HepG2 (cell line): ENCODE measurements around the gene CEBPE. TPM values are rescaled to one million over a fixed set of nuclear protein-coding genes. Genes with fewer than 3 reads are reported as not detected.
A peak's percentile ranks its signal among the peaks of the same experiment; 100 is the strongest.

Experiments
- DR1 ChIP-seq: sonication (generic); formaldehyde crosslinking; IDR thresholded peaks from 2 replicates; pipeline ENCODE4 v1.8.0; 2021; ENCODE audit warnings: mild to moderate bottlenecking, missing genetic modification reagents, inconsistent platforms
- FOXA1 ChIP-seq, 2 experiments: fragments of 450-650 bp in 1 of 2; sonication (generic) in 1 of 2; formaldehyde crosslinking in 1 of 2; IDR thresholded peaks; 2 replicates each; pipeline versions ENCODE4 v1.4.0 to v1.6.1; 2016 to 2020; ENCODE audit warnings: missing genetic modification reagents in 1 of 2
- GLI4 ChIP-seq: sonication (generic); formaldehyde crosslinking; IDR thresholded peaks from 2 replicates; pipeline ENCODE4 v1.5.1; 2020; ENCODE audit warnings: missing genetic modification reagents, mild to moderate bottlenecking, moderate library complexity, borderline replicate concordance
- HNF4A ChIP-seq: sonication (generic); formaldehyde crosslinking; IDR thresholded peaks from 2 replicates; pipeline ENCODE4 v1.4.0; 2020; ENCODE audit warnings: missing genetic modification reagents
- RXRA ChIP-seq: sonication (generic); formaldehyde crosslinking; IDR thresholded peaks from 2 replicates; pipeline ENCODE4 v1.5.1; 2020; ENCODE audit warnings: missing genetic modification reagents
- TAF1 ChIP-seq: sonication (generic); formaldehyde crosslinking; IDR thresholded peaks from 2 replicates; pipeline ENCODE4 v1.4.0; 2020; ENCODE audit warnings: missing genetic modification reagents
- THAP9 ChIP-seq: sonication (generic); formaldehyde crosslinking; IDR thresholded peaks from 2 replicates; pipeline ENCODE4; 2020; ENCODE audit warnings: missing genetic modification reagents, mild to moderate bottlenecking, borderline replicate concordance
- TSC22D2 ChIP-seq: sonication (generic); formaldehyde crosslinking; IDR thresholded peaks from 2 replicates; pipeline ENCODE4 v1.5.1; 2020; ENCODE audit warnings: missing genetic modification reagents, mild to moderate bottlenecking, borderline replicate concordance
- ZGPAT ChIP-seq: IDR thresholded peaks from 2 replicates; pipeline ENCODE4 v1.6.1; 2016; ENCODE audit warnings: mild to moderate bottlenecking
- ZMYM2 ChIP-seq: sonication (generic); formaldehyde crosslinking; IDR thresholded peaks from 2 replicates; pipeline ENCODE4 v1.8.0; 2022; ENCODE audit warnings: mild to moderate bottlenecking, missing genetic modification reagents
- ZNF512B ChIP-seq: sonication (generic); formaldehyde crosslinking; IDR thresholded peaks from 2 replicates; pipeline ENCODE4 v1.5.1; 2020; ENCODE audit warnings: missing genetic modification reagents, mild to moderate bottlenecking, borderline replicate concordance
- ZNF530 ChIP-seq: sonication (generic); formaldehyde crosslinking; IDR thresholded peaks from 2 replicates; pipeline ENCODE4 v1.5.0; 2020; ENCODE audit warnings: low read depth, mild to moderate bottlenecking, missing genetic modification reagents
- ZNF646 ChIP-seq: sonication (generic); formaldehyde crosslinking; IDR thresholded peaks from 2 replicates; pipeline ENCODE4 v1.9.0; 2021; ENCODE audit warnings: mild to moderate bottlenecking, missing genetic modification reagents
- ZNF792 ChIP-seq: IDR thresholded peaks from 2 replicates; pipeline ENCODE4 v1.6.1; 2016
- polyA plus RNA-seq, 8 experiments: library from polyadenylated mRNA; depleted of rRNA in 3 of 8; stranded (reverse) in 7 of 8; unstranded in 1 of 8; fragments of >200 nt; fragmentation: Illumina TruSeq in 4 of 8; extraction: Trizol in 4 of 8; gene quantifications; 2 replicates each; pipeline versions ENCODE4 v1.2.1 to v1.2.3, GENCODE V29; 2011 to 2016; ENCODE audit warnings: low read depth in 4 of 8, missing spikeins in 1 of 8, mixed read lengths in 1 of 8; ENCODE audit not compliant: insufficient read depth in 1 of 8
- total RNA-seq, 5 experiments: library from RNA; depleted of rRNA; stranded (reverse); fragments of >200 nt; fragmentation: Illumina TruSeq; extraction: Trizol; gene quantifications; 2 replicates each; pipeline ENCODE4 v1.2.3, GENCODE V29; 2016; ENCODE audit warnings: low read depth in 1 of 5

CEBPE gene
- total and polyA plus RNA-seq, 2 of the 13 experiments (the other 11 are each of a cell fraction or from before 2014, with no cell fraction given), result 0.09 to 0.11 TPM

GRCh38 chr14:23104591-23105347 lies 14.3 kb downstream of the CEBPE start, which contains the start of gene CIROP (continued):
- TF ChIP-seq ZNF646 (CRISPR knock-in tag) (no peak), FOXA1 (IDR thresholded peaks at IDR 0.05) (no peak), FOXA1 (CRISPR knock-in tag; IDR thresholded peaks at IDR 0.05) (0 out of 2 replicates have a peak, but pooled peaks have one; percentile 6), ZMYM2 (CRISPR knock-in tag) (no peak), THAP9 (CRISPR knock-in tag) (no peak), HNF4A (CRISPR knock-in tag) (no peak), DR1 (CRISPR knock-in tag) (no peak), RXRA (CRISPR knock-in tag) (peak; percentile 45), GLI4 (no peak), TAF1 (CRISPR knock-in tag) (no peak), ZNF530 (CRISPR knock-in tag) (no peak), ZGPAT (CRISPR knock-in tag) (0 out of 2 replicates have a peak, but pooled peaks have one; percentile 31), ZNF512B (no peak), ZNF792 (CRISPR knock-in tag) (no peak), TSC22D2 (CRISPR knock-in tag) (no peak)
